Measurements from ENCODE around the gene EMILIN2.

Gene EMILIN2

DNA sequence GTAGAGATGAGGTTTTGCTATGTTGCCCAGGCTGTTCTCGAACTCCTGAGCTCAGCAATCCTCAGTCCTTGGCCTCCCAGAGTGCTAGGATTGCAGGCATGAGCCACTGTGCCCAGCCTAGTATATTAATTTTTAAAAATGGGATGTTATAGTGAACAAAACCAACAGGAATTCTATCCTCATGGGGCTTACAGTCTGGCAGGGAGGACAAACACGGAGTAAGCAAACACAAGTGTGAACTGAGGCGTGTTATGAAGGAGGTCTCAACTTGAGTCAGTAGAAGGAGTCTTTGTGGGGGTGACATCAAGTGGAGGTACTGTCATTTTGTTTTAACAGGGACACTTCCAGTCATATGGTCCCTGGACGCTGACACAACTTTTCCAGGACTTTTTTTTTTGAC is 33.1 kb downstream of the EMILIN2 start:
- DNase-seq = no peak

GRCh38 chr18:2880473-2880872 is 33.7 kb downstream of the EMILIN2 start:
- DNase-seq = no peak

DNA sequence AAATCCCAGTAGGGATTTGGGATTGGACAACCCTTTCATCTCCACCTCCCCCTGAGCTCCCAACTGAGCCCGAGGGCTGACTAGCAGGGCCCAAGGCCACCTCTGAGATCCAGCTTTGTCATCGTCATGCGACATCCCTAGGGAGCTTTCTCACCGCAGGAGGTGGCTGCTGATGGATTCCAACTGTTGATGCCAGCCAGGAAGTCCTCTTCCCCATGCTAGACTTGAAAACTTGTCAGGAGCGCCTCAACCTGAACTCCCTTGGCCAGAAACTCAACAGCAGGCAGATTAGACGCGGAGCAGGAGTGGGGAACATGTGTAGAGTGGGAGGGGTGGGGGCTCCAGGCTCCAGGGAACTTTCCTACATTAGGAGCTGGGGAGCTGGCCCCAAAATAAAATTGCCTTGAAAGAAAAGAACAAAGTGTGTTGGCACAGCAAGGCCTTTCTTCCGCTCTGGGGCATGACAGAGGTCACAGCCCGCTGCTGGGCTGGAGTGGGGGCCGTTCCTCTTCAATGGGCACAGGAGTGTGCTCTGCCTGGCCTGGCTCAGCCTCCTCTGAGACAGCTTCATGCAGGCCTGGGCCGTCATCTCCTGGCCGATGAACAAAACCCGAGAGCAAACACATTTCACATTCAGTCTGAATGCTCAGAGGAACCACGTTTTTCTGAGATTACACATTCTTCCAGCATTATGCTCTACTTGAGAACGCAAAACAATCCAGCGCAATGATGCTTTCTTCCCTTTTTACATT is 34.5 kb downstream of the EMILIN2 start:
- DNase-seq = no peak

GRCh38 chr18:2881840-2882195 is 35.0 kb downstream of the EMILIN2 start:
- DNase-seq = no peak

DNA sequence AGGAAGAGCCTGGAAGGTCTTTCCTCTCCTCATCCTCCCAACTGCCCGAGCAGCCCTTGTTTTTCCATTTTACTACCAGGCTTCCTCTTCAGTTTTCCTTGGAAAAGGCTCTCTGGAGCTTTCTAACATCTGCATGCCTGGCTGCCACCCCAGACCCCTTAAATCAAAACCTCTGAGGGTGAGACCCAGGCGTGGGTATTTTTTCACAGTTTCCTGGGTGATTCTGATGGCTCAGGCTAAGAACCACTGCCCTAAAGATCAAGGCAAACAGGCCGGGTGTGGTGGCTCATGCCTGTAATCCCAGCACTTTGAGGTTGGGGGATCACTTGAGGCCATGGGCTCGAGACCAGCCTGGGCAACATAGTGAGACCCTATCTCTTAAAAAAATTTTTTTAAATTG is 35.4 kb downstream of the EMILIN2 start:
- DNase-seq = no peak

DNA sequence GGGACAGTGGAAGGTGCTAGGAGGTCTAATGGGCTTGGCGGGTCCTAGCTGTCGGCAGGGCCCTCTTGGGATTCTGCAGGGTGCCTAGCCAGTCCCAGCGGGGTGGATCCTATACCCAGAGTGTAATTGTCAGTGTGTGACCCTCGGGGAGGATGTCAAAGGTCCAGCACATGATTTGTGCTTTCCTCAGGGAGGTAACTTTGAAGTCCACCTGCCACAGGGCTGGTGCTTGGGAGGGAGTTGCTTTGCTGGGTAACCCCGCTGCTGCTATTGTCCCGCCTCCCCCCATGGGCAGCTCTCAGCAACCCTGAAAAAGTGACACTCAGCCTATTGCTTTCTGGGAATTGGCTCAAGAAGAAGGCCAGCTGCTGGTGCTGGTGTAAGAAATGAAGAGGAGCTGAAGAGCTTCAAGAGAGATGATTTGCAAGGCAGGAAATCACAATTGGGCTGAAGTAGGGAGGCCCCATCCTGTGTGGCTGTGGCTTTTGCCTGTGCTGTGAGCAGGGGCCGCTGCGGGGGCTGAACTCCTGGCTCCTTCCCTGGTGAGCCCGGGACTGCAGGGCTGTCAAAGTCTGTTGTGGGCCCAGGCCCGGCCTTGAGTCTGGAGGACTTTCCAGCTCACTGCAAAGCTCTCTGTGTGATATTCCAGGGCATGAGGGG is 36.4 kb downstream of the EMILIN2 start:
- peak; percentile 77 for DNase-seq

DNA sequence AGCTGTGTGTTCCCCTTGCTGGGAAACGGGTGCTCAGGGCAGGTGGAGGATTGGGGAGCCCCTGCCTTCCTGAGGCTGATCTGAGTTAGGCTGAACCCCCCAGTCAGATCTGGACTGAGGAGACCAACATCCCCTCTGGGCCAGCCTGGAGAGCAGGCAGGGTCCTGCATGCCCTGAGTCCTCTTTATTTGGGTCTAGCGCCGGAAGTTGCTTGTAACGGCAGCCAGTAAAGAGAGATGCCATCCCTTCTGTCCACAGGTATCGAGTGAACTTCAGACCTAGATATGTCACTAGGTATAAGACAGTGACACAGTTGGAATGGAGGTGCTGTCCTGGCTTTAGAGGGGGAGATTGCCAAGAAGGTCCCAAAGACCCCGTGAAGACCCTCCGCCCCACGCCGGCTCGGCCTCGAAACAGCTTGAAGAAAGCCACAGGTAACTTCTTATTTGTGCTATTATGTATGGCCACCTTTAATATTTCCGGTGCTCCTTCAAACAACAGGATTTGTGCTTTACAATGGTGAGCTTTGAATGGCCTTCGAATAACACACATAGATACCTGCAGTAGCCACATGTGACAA is 38.0 kb downstream of the EMILIN2 start:
- DNase-seq = no peak

GRCh38 chr18:2887470-2887869 is 40.7 kb downstream of the EMILIN2 start:
- no peak for DNase-seq

DNA sequence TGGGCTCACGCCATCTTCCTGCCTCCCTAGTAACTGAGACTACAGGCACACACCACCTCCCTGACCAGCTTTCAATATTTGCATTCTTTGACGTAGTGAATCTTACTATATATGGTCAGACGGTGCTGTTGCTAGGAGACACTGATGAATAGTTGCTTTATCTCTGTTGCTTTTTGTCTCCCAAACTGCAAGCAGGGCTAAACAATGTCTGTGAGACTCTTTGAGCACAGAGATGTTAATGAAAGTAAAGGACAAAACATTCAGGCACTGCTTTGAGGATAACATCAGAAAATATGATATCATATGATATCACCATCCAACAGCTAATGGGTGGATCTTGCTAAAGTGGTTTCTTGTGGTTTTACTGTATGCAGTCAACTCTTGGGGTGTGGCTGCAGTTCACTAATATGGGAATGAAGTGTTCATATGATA is 43.0 kb downstream of the EMILIN2 start:
- DNase-seq = peak; percentile 38

- DNase-seq = peak; percentile 49
These were observed 43.8 kb downstream of the EMILIN2 start for GRCh38 chr18:2890606-2891005.

GRCh38 chr18:2891526-2892431 is 45.0 kb downstream of the EMILIN2 start:
- no peak for DNase-seq

- no peak for DNase-seq
These were observed 46.2 kb downstream of the EMILIN2 start for GRCh38 chr18:2893056-2893455.

DNA sequence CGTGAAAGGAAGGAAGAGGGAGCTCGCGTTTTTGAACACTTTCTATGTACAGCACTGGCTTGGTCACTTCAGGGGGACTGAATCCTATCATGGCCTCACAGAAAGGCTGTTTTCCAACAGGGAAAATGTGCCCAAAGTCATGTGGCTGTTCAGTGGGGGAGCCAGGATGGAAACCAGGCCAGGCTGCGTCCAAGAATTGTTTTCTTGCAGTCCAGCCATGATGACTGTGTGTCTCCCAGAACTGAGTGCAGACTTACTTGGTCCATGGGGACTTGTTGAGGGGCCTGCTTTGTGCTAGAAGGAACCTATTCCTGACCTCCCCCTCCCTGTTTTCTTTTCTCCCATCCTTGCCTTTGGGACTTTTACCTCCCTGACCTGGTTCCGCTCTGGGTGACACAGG is 46.9 kb downstream of the EMILIN2 start:
- no peak for DNase-seq

GRCh38 chr18:2894131-2894840 is 47.5 kb downstream of the EMILIN2 start:
- peak; percentile 26 for DNase-seq

GRCh38 chr18:2894841-2895370 is 48.1 kb downstream of the EMILIN2 start:
- DNase-seq = peak; percentile 47

DNA sequence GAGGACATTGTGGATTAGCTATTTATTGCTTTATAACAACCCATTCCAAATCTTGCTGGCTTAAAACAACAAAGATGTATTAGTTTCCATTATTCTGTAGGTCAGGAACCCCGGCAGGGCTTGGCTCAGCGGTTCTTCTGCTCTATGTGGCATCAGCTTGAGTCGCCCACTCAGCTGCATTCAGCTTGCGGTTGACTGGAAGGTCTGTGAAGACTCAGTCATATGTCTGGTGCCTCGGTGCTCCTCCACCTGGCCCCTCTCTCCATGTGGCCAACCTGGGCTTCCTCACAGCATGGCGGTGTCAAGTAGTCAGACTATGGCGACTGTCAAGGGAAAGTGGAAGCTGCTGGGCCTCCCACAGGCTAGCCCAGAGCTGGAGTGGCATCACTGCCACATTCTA is 48.6 kb downstream of the EMILIN2 start:
- peak; percentile 33 for DNase-seq

DNA sequence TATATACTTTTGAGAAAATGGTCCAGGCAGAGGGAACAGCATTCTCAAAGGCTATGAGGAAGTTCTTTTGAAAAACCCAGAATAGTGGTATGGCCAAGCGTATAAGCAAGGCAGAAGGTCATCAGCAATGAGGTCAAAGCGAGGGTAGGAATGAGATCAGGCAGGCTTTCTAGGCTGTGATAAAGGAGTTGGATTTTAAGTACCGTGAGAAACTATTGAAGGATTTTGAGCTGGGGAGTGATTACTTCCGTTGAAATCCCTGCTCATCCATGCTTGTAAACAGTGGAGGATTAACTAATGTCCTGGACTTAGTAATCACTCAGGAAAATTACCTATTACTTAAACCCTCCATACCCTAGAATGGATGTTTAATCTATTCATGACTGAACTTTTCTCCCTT is 50.2 kb downstream of the EMILIN2 start:
- no peak for DNase-seq

DNA sequence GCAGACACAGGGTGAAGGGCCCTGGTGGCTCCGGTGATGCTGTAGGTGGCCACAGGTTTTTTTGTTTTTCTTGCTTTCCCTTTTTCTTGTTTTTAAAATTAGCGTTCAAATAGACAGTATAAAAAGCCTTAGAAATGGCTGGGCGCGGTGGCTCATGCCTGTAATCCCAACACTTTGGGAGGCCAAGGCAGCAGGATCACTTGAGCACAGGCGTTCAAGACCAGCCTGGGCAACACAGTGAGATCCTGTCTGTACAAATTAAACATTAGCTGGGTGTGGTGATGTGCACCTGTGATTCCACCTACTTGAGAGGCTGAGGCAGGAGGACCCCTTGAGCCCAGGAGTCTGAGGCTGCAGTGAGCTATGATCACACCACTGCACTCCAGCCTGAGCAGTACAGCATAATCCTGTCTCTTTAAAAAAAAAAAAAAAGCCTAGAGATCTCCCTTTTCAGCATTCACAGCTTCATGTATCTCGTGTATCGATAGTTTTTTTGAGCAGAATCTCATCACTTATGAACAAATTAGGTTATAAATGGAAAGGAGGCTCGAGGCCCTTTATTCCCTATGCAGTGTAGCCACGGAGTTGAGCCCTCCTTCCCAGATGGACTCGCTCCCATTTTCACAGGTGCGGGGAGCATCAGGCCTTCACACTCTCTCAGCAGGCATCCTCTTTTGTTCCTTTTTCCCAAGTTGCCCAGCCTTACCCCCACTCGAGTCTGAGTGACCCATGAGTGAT is 50.8 kb downstream of the EMILIN2 start:
- no peak for DNase-seq

GRCh38 chr18:2898186-2898640 is 51.4 kb downstream of the EMILIN2 start:
- no peak for DNase-seq

- no peak for DNase-seq
These were observed 54.0 kb downstream of the EMILIN2 start for GRCh38 chr18:2900684-2901422.
